ENCODE data around the gene SLC2A13. TPM values are rescaled to one million over a fixed set of nuclear protein-coding genes. Genes with fewer than 3 reads are reported as not detected.
"Not testable (repeated sequence)": the region's sequence is repeated elsewhere in the genome, so short reads cannot be mapped to it uniquely, and the experiment has no call there.

Gene SLC2A13
- total RNA-seq, 1 donor from 2014 or later = 13.0 TPM

GRCh38 chr12:39906237-39906636 lies 199.6 kb downstream of the SLC2A13 start:
- intact Hi-C loops (cut with DNase I) = no loop called here
- DNase-seq (ENCODE audit: low spot score) = no peak

GRCh38 chr12:39905152-39905551 lies 200.7 kb downstream of the SLC2A13 start:
- DNase-seq (ENCODE audit: low spot score) = peak; percentile 76
- intact Hi-C loops (cut with DNase I) = no loop called here

GRCh38 chr12:39902821-39903220 lies 203.1 kb downstream of the SLC2A13 start:
- intact Hi-C loops (cut with DNase I) = no loop called here
- DNase-seq (ENCODE audit: low spot score) = no peak

- intact Hi-C loops (cut with DNase I) = no loop called here
- DNase-seq (ENCODE audit: low spot score) = no peak
Measured at GRCh38 chr12:39897315-39897714, 208.6 kb downstream of the SLC2A13 start.

GRCh38 chr12:39893388-39893787 lies 212.5 kb downstream of the SLC2A13 start:
- DNase-seq (ENCODE audit: low spot score); intact Hi-C loops (cut with DNase I): not testable (repeated sequence)

- DNase-seq (ENCODE audit: low spot score) = no peak
- intact Hi-C loops (cut with DNase I) = no loop called here
Measured at GRCh38 chr12:39892146-39892545, 213.7 kb downstream of the SLC2A13 start.

- intact Hi-C loops (cut with DNase I) = no loop called here
- no peak for DNase-seq (ENCODE audit: low spot score)
Measured at GRCh38 chr12:39887856-39888255, 218.0 kb downstream of the SLC2A13 start.

GRCh38 chr12:39886106-39886505 lies 219.8 kb downstream of the SLC2A13 start:
- DNase-seq (ENCODE audit: low spot score) = no peak
- intact Hi-C loops (cut with DNase I) = no loop called here

- DNase-seq (ENCODE audit: low spot score) = no peak
- intact Hi-C loops (cut with DNase I) = no loop called here
Measured at GRCh38 chr12:39884616-39885125, 221.2 kb downstream of the SLC2A13 start.

GRCh38 chr12:39883411-39883810 lies 222.5 kb downstream of the SLC2A13 start:
- no peak for DNase-seq (ENCODE audit: low spot score)
- intact Hi-C loops (cut with DNase I) = no loop called here

GRCh38 chr12:39878753-39879152 lies 227.1 kb downstream of the SLC2A13 start:
- intact Hi-C loops (cut with DNase I) = no loop called here
- no peak for DNase-seq (ENCODE audit: low spot score)

- intact Hi-C loops (cut with DNase I) = no loop called here
- DNase-seq (ENCODE audit: low spot score) = no peak
Measured at GRCh38 chr12:39875721-39876120, 230.2 kb downstream of the SLC2A13 start.

- intact Hi-C loops (cut with DNase I) = no loop called here
- no peak for DNase-seq (ENCODE audit: low spot score)
Measured at GRCh38 chr12:39874785-39875184, 231.1 kb downstream of the SLC2A13 start.

GRCh38 chr12:39873065-39873464 lies 232.8 kb downstream of the SLC2A13 start:
- intact Hi-C loops (cut with DNase I) = no loop called here

GRCh38 chr12:39872425-39872824 lies 233.5 kb downstream of the SLC2A13 start:
- DNase-seq (ENCODE audit: low spot score) = no peak
- intact Hi-C loops (cut with DNase I) = no loop called here

More at GRCh38 chr12:39873065-39873464, 232.8 kb downstream of the SLC2A13 start:
- DNase-seq (ENCODE audit: low spot score) = no peak

- DNase-seq (ENCODE audit: low spot score) = no peak
- intact Hi-C loops (cut with DNase I) = no loop called here
Measured at GRCh38 chr12:39868328-39868725, 237.6 kb downstream of the SLC2A13 start.

GRCh38 chr12:39867631-39868327 lies 238.1 kb downstream of the SLC2A13 start:
- intact Hi-C loops (cut with DNase I) = no loop called here
- DNase-seq (ENCODE audit: low spot score) = no peak

GRCh38 chr12:39866135-39866534 lies 239.7 kb downstream of the SLC2A13 start:
- intact Hi-C loops (cut with DNase I) = no loop called here
- DNase-seq (ENCODE audit: low spot score) = no peak

GRCh38 chr12:39860695-39861094 lies 245.2 kb downstream of the SLC2A13 start:
- intact Hi-C loops (cut with DNase I) = no loop called here

GRCh38 chr12:39853003-39853402 lies 252.9 kb downstream of the SLC2A13 start:
- no peak for DNase-seq (ENCODE audit: low spot score)
- intact Hi-C loops (cut with DNase I) = no loop called here

More at GRCh38 chr12:39860695-39861094, 245.2 kb downstream of the SLC2A13 start:
- no peak for DNase-seq (ENCODE audit: low spot score)

- no peak for DNase-seq (ENCODE audit: low spot score)
- intact Hi-C loops (cut with DNase I) = no loop called here
Measured at GRCh38 chr12:39852346-39852745, 253.5 kb downstream of the SLC2A13 start.

All from cardiac septum (tissue), 1 donor.